ENCODE measurements around the gene PGRMC2.

Gene PGRMC2

DNA sequence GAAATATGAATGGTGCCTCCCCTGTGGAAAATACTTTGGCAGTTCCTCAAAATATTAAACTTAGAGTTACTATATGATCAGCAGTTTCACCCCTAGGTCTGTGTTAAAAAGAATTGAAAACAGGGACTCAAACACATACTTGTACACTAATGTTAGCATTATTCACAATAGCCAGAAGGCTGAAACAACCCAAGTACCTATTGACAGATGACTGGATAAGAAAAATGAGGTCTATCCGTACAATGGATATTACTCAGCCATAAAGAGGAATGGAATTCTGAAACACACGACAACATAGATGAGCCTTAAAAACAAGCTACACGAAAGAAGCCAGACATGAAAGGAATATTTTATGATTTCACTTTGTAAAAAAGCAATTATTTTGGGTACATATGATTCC, 54.9 kb downstream of the PGRMC2 start:
- intact Hi-C loops (cut with DNase I), result no loop called here
- DNase-seq, result no peak

DNA sequence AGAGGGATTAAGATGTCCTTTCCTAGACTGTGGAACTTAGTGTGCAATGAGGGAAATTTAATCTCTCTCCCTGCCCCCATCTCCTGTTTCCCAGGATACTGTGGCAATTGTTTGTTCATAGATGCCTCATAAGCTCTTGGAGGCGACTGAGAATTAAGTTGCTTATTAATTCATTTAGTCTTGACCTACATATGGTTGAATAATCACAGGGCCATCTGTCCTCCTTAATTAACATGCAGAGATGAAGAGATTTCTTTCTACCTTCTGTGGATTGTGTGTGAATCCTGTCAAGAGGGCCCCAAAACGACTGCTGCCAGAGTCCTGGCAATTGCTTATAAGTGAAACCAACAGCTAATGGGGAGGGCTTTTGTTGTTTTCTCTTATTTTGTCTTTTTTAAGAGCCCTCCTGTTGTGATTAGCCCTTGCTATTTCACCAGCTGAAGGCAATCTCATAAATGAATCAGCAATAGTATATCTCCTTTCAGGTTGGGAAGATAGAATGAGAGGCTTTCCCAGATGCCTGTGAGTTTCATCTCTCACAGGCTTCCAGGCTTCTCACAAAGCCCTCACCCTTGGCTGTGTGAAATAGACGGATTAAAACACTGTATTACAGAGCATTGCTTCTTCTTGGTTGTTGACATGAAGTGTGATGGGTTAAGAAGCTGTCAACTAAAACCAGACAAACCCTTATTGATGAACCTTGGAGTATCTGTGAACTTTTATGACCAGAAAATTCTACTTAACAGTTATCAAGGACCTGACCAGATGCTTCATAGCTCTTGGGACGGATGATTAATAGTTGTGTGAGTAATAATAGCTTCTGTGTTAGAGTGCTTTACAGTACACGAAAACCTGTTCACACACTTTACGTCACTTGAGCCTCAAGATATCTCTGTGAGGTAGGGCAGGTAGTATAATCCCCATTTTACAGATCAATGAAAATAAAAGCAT, 58.5 kb downstream of the PGRMC2 start:
- intact Hi-C loops (cut with DNase I), result no loop called here
- no peak for DNase-seq

DNA sequence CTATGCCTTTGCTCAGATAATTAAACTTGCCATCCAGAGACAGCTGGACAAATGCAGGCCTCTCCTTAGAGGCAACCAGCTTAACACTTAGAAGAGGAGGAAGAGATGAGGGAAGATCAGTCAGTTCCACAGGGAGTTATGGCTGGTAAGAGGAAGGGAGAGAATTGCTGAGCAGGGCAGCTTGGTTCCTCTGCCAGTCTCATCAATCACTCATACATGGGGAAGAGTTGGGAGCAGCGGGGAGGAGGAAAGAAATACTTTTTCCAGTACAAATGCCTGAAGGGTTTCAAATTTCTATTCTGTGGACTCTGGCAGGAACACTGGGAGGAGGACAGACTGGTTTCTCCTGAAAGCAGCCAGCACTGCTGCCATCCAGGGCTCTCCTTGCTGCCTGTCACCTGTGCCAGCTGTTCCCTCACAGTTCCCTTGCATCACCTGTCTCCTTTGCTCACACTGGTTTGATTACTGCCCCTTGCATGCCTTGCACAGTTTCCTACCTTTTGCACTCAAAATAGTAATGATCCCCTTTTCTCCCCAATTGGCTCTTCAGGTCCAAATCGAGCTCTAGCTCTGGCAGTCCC, 59.5 kb downstream of the PGRMC2 start:
- DNase-seq, result no peak
- intact Hi-C loops (cut with DNase I), result no loop called here

DNA sequence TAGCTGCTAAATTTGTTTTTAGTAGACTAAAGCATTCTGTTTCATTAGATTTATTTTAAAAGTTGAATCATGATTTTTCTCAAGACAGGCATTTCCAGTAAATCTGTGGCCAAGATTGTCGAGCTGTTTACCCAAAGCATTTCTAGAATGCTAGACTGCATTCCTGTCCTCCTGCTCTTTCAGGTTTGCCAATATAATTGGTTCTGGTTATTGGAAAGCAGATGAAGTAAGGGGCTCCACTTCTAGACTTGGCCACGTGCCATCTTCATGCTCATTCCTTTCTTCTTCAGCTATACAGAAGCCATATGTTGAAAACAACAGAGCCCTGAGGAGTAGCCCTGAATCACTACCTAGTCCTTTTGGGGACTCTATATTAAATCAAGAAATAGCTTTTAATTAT, 62.5 kb downstream of the PGRMC2 start:
- no peak for DNase-seq
- intact Hi-C loops (cut with DNase I), result no loop called here

DNA sequence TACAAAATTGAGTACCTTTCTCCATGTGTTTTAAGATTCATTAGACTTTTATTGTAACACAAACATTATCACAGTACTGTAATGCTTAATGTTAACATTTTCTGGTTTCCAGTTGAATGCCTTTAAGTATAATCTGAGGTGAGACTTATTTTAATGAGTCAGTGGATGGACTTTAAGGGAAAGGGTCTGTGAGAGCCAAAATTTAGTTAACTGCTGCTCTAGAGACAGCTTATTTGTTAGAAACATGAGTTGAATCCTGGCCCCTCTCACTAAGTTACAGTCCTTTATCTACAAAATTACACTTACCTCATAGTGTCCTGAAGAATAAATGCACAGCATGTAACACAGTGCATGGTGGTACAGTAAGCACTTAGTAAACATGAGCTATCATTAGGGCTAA, 66.0 kb downstream of the PGRMC2 start:
- intact Hi-C loops (cut with DNase I), result no loop called here
- DNase-seq, result no peak

- DNase-seq, result no peak
These were observed 67.1 kb downstream of the PGRMC2 start for GRCh38 chr4:128220286-128221235.

More at GRCh38 chr4:128220286-128221235, 67.1 kb downstream of the PGRMC2 start:
- intact Hi-C loops (cut with DNase I), result no loop called here

Data from head of caudate nucleus (tissue), 42 donors.